Astrocyte (in vitro differentiated cells and primary cell): Measurements from ENCODE around the gene AKAP8L. TPM values are rescaled to one million over a fixed set of nuclear protein-coding genes. Genes with fewer than 3 reads are reported as not detected.

ENCODE experiments used
- DNase-seq: peaks from one replicate; pipeline ENCODE4 v3.0.0-alpha.2; 2010; ENCODE audit warnings: low read depth
- FAIRE-seq: peaks from 2 replicates; lab custom pipeline; 2011; peaks lifted over from hg19 to GRCh38; lab: Jason Lieb, UNC
- H2AFZ ChIP-seq: 2 replicates; pipeline ENCODE4 v1.6.0; 2012; ENCODE audit warnings: low read depth, low read length, inconsistent platforms
- H3K27ac ChIP-seq: 2 replicates; pipeline ENCODE4 v1.5.1; 2011; ENCODE audit warnings: low read depth, low read length, inconsistent platforms
- H3K27me3 ChIP-seq: 2 replicates; pipeline ENCODE4 v1.6.0; 2011; ENCODE audit warnings: low read length, inconsistent platforms; ENCODE audit not compliant: insufficient read depth
- H3K36me3 ChIP-seq: 2 replicates; pipeline ENCODE4 v1.5.1; 2011; ENCODE audit warnings: low read length, inconsistent platforms; ENCODE audit not compliant: insufficient read depth
- H3K4me1 ChIP-seq: 2 replicates; pipeline ENCODE4 v1.5.1; 2011; ENCODE audit warnings: low read length, inconsistent platforms; ENCODE audit not compliant: insufficient read depth
- H3K4me2 ChIP-seq: 2 replicates; pipeline ENCODE4 v1.6.0; 2012; ENCODE audit warnings: low read length, inconsistent platforms
- H3K4me3 ChIP-seq: 2 replicates; pipeline ENCODE4 v1.5.1; 2011; ENCODE audit warnings: low read depth, mild to moderate bottlenecking, low read length, inconsistent platforms; ENCODE audit not compliant: insufficient read depth
- H3K79me2 ChIP-seq: 2 replicates; pipeline ENCODE4 v1.6.0; 2012; ENCODE audit warnings: mild to moderate bottlenecking, low read length, inconsistent platforms; ENCODE audit not compliant: insufficient read depth
- H3K9ac ChIP-seq: 2 replicates; pipeline ENCODE4 v1.6.0; 2012; ENCODE audit warnings: mild to moderate bottlenecking, low read length, inconsistent platforms
- H3K9me3 ChIP-seq: 2 replicates; pipeline ENCODE4 v1.5.1; 2012; ENCODE audit warnings: low read depth, mild to moderate bottlenecking, low read length, inconsistent platforms; ENCODE audit not compliant: insufficient read depth
- H4K20me1 ChIP-seq: 2 replicates; pipeline ENCODE4 v1.6.0; 2012; ENCODE audit warnings: low read length, inconsistent platforms; ENCODE audit not compliant: insufficient read depth
- H3K27ac Mint-ChIP-seq: one replicate; pipeline ENCODE4 v1.8.0; 2021; ENCODE audit warnings: mild to moderate bottlenecking, mixed read lengths; ENCODE audit not compliant: unreplicated experiment
- H3K27me3 Mint-ChIP-seq: one replicate; pipeline ENCODE4 v1.8.0; 2021; ENCODE audit warnings: low read depth, mixed read lengths; ENCODE audit not compliant: unreplicated experiment
- H3K36me3 Mint-ChIP-seq: one replicate; pipeline ENCODE4 v1.8.0; 2021; ENCODE audit warnings: low read depth, mixed read lengths; ENCODE audit not compliant: unreplicated experiment
- H3K4me1 Mint-ChIP-seq: one replicate; pipeline ENCODE4 v1.8.0; 2021; ENCODE audit warnings: low read depth, mixed read lengths; ENCODE audit not compliant: unreplicated experiment
- H3K4me3 Mint-ChIP-seq: one replicate; pipeline ENCODE4 v1.8.0; 2021; ENCODE audit warnings: mild to moderate bottlenecking, moderate library complexity, mixed read lengths; ENCODE audit not compliant: unreplicated experiment
- H3K9me3 Mint-ChIP-seq: one replicate; pipeline ENCODE4 v1.8.0; 2021; ENCODE audit warnings: mild to moderate bottlenecking, mixed read lengths; ENCODE audit not compliant: unreplicated experiment
- CTCF ChIP-seq: IDR thresholded peaks from 2 replicates; pipeline ENCODE4 v1.5.1; 2011; ENCODE audit warnings: low read depth, mild to moderate bottlenecking, inconsistent platforms, low read length, moderate library complexity; ENCODE audit not compliant: insufficient read depth
- EZH2 ChIP-seq: IDR thresholded peaks from 2 replicates; pipeline ENCODE4 v1.6.1; 2012; ENCODE audit warnings: mild to moderate bottlenecking, low read length, inconsistent platforms; ENCODE audit not compliant: insufficient read depth
- total RNA-seq: library from RNA; stranded (reverse); gene quantifications from 2 replicates; pipeline ENCODE4 v1.2.1, GENCODE V29; 2021

Gene AKAP8L
- total RNA-seq, 1 donor from 2014 or later, result 101 TPM

DNA sequence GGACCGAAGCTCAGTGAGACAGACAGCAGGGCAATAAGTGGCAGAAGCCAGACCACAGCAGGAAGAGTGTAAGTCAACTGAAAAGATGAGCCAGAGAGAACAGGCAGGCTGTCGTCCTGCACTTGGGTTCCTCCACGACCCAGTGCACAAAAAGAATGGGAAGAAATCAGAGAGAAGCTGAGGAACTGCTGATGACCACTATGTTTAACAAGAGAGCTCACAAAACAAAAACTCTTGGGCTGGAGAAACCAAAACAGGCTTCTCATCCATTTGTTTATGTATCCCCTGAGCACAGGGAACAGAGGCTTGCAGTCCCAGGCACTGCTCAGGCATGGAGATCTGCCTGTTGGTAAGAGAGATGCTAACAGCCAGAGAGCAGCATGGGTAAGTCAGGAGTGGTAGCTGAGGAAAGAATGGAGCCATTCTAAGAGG lies 14.0 kb downstream of the AKAP8L start:
- H3K27me3 Mint-ChIP-seq, result no peaks in the 10 kb centered on the region
- no peaks in the 10 kb centered on the region for H3K9me3 Mint-ChIP-seq
- peaks cover 14% of the 10 kb centered on the region for H3K36me3 ChIP-seq
- no peak overlapping the region for H3K4me3 ChIP-seq
- FAIRE-seq, result no peak
- no peak overlapping the region for H3K4me2 ChIP-seq
- no peak overlapping the region for H3K9ac ChIP-seq
- no peak for TF ChIP-seq EZH2
- no peak for TF ChIP-seq CTCF
- no peak overlapping the region for H3K27ac Mint-ChIP-seq
- H3K4me3 Mint-ChIP-seq, result no peak overlapping the region
- H3K9me3 ChIP-seq, result no peaks in the 10 kb centered on the region
- peak overlapping the region; percentile 9 for H3K27ac ChIP-seq
- peaks cover 14% of the 10 kb centered on the region for H3K4me1 Mint-ChIP-seq
- H2AFZ ChIP-seq, result no peak overlapping the region
- no peak for DNase-seq
- H3K36me3 Mint-ChIP-seq, result peaks cover 10% of the 10 kb centered on the region
- peaks cover 98% of the 10 kb centered on the region for H3K79me2 ChIP-seq
- no peaks in the 10 kb centered on the region for H3K27me3 ChIP-seq
- H4K20me1 ChIP-seq, result peaks cover 96% of the 10 kb centered on the region
- H3K4me1 ChIP-seq, result no peaks in the 10 kb centered on the region

DNA sequence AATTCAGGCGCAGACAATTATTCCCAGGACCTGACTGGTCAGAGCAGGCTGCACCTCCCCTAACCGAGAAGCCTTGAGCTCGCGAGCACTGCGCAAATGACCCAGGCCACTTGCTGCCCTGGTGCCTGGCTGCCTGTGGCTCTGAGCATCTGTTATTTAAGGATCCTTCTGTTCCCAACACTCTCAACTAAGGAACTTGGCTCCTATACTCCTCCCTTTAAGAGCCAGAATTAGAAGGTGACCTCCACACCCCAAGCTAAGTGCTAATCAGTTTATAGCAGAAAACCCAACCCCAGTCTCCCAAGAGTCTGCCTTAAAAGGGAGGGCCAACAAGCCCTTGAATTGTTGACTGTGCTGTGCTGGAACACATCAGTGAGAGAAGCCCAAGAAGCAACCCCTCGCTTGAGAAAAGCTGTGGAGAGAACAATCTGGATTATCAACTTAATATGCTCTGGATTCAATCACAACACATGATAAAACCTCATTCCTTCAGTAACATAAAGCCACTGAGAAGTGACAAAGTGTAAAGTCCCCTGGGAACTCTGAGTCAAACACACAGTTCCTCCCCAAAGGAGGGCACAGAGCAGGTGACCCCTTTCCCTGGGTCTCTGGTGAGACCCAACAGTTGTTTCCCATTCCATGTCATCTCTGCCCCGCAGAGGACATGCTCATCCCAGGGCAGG lies 14.6 kb downstream of the AKAP8L start:
- Mint-ChIP-seq H3K36me3 (peaks cover 5% of the 10 kb centered on the region), H3K27ac (no peak overlapping the region), H3K4me1 (peaks cover 14% of the 10 kb centered on the region), H3K4me3 (no peak overlapping the region), H3K9me3 (no peaks in the 10 kb centered on the region), H3K27me3 (no peaks in the 10 kb centered on the region)
- H3K9me3 ChIP-seq, result no peaks in the 10 kb centered on the region
- H3K79me2 ChIP-seq, result peaks cover 93% of the 10 kb centered on the region
- DNase-seq, result no peak
- no peaks in the 10 kb centered on the region for H3K27me3 ChIP-seq
- no peaks in the 10 kb centered on the region for H3K4me1 ChIP-seq
- peak overlapping the region; percentile 9 for H3K27ac ChIP-seq
- no peak overlapping the region for H3K4me2 ChIP-seq
- H4K20me1 ChIP-seq, result peaks cover 96% of the 10 kb centered on the region
- TF ChIP-seq CTCF (no peak), EZH2 (no peak)
- no peak overlapping the region for H3K4me3 ChIP-seq
- no peak overlapping the region for H3K9ac ChIP-seq
- no peak overlapping the region for H2AFZ ChIP-seq
- no peak for FAIRE-seq
- H3K36me3 ChIP-seq, result peaks cover 10% of the 10 kb centered on the region

GRCh38 chr19:15403151-15403531 lies 15.6 kb downstream of the AKAP8L start:
- Histone ChIP-seq H4K20me1 (peaks cover 88% of the 10 kb centered on the region), H3K27ac (no peak overlapping the region), H2AFZ (no peak overlapping the region), H3K36me3 (peaks cover 9% of the 10 kb centered on the region), H3K4me1 (no peaks in the 10 kb centered on the region), H3K4me2 (no peak overlapping the region), H3K4me3 (no peak overlapping the region), H3K79me2 (peaks cover 82% of the 10 kb centered on the region), H3K9ac (no peak overlapping the region), H3K27me3 (no peaks in the 10 kb centered on the region), H3K9me3 (no peaks in the 10 kb centered on the region)
- H3K4me1 Mint-ChIP-seq, result peaks cover 14% of the 10 kb centered on the region
- no peak overlapping the region for H3K4me3 Mint-ChIP-seq
- TF ChIP-seq CTCF, result no peak
- no peak for TF ChIP-seq EZH2
- no peak overlapping the region for H3K27ac Mint-ChIP-seq
- H3K27me3 Mint-ChIP-seq, result no peaks in the 10 kb centered on the region
- no peaks in the 10 kb centered on the region for H3K9me3 Mint-ChIP-seq
- FAIRE-seq (no peak), DNase-seq (no peak)
- peaks cover 4% of the 10 kb centered on the region for H3K36me3 Mint-ChIP-seq
